GM18526 (cell line): Measurements from ENCODE around the gene NRIP2.

ENCODE experiments used
- POLR2A ChIP-seq: IDR thresholded peaks from 3 replicates; pipeline ENCODE4 v1.6.1; 2011; ENCODE audit not compliant: insufficient read length; ENCODE audit errors: extremely low read depth

The NRIP2 gene

DNA sequence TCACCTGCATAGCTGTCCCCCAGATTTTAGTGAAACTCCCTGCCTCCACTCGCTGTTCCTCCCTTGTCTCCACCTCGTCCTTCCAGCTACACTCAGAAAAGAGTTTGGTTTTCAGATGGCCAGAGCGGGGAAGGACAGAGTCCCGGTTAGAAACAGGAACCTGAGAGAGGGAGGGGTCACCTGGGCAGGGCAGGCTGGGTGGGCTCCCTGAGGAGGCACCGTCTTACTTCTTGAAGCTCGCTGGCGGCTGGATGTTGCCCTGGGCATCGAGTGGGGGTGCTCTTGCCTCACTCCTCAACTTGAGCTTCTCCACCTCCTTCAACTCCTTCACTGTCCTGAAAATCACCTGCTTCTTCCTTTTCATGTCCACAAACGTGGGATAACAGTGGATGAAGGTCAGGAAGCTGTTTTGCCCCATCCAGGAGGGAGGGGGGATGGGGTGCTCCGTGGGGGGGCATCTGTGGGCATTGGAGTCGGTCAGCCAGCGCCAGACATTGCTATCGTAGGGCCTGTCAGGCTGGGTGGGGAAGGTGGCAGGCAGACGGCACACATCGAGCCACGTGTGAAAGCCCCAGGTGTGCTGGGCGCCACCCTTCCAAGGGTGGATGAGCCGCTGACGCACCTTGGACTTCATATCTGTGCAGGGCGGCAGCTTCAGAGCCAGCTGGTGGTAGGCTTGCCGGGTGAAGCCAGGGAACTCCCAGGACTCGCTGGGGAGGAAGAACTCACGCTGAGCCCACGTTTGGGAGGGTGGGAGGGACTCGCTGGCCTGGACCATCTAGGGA is 20.0 kb upstream of the NRIP2 start:
- TF ChIP-seq POLR2A = no peak

- TF ChIP-seq POLR2A = no peak
Observed at GRCh38 chr12:2853626-2854025, 18.8 kb upstream of the NRIP2 start.

- no peak for TF ChIP-seq POLR2A
Observed at GRCh38 chr12:2851931-2852330, 17.1 kb upstream of the NRIP2 start.

- no peak for TF ChIP-seq POLR2A
Observed at GRCh38 chr12:2845280-2845679, 10.4 kb upstream of the NRIP2 start.

DNA sequence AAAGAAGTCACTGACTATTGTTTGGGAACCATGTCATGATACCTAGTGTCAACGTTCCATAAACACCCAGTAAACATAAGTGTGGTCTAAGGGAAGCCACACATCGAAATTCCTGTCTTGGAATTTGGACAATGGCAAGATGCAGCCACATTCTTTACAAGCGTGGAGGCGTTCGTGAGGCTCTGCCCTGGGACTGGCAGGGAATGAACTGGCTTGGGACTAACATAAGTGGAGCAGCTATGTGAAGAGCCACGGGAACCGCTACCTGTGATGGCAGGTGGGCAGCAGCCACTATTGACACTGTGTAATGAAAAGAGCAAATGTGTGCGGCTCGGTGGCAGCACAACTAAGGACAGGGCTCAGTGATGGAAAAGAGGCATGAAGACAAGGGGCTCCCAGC is 10.0 kb upstream of the NRIP2 start:
- no peak for TF ChIP-seq POLR2A

GRCh38 chr12:2842948-2843347 is 8.1 kb upstream of the NRIP2 start:
- TF ChIP-seq POLR2A = no peak

DNA sequence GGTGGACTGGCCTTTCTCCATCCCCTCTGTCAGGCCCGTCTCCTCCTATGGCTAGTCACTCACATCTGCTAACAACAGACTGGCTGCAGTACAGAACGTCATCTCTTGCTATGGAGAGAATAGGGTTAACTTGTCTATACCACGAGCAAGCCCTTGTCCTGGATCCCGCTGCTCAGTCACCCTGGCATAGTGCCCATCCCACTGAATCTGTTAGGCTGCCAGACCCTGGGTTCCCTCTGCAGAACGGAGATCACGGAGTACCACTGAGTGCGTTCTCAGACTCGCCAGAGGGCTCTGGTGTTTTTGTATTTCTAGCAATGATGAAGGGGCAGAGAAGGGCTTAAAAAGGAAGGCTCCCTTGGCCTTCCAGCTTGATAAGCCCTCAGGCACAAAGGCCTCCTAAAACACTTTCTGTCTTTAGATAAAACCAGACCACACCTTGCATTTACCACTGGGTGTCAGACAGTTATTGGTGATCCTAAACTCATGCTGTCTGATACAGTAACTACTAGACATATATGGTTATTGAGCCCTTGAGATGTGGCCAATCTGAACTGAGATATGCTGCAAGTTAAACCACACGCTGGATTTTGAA is 6.3 kb upstream of the NRIP2 start:
- TF ChIP-seq POLR2A = no peak

- no peak for TF ChIP-seq POLR2A
Observed at GRCh38 chr12:2836574-2836973, 1.7 kb upstream of the NRIP2 start.

DNA sequence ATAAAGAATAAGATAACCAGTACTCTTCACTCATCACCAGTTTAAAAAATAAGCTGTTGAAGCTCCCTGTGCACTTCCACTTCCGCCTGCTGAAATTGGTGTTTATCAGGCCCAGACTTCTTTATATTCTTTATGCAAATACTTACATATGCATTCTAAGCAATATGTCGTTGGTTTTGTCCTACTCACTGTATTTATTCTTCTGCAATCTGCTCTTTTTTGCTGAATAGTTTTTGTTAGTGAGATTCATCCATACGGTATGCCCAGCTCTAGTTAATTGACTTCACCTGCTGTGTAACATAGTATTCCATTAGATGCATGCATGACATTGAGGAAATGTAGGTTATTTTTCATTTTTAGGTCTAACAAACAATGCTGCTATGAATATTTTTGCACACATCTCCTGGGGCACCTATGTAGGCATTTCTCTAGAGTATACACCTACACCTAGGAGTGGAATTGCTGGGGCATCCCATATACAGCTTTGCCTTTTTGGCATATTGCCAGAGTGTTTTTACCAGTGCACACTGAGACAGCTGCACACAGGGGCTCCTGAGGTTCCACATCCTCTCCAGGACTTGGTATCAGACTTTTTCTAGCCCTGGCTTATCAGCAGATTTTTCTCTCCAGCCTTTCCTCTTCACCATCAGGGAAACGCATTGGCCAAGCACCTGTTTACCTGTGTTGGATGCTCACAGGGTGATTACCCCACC is 1.0 kb upstream of the NRIP2 start:
- TF ChIP-seq POLR2A = no peak

DNA sequence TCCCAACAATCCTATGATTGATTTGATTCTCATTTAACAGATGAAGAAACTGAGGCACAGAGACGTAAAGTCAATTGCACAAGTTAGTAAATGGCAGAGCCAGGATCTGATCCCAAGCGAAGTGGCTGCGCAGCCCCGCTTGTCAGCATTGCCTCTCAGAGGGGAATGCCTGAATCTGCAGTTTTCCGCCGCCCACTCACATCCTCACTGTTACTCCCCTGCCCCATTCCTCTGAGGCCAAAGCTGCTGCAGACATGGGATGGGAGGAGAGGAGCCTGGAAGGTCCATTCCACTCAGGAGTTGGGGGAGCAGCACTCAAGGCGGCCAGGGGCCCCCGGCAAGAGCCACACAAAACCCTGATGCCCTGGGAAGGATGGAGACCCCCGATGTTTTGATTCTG is 1.0 kb downstream of the NRIP2 start:
- no peak for TF ChIP-seq POLR2A

DNA sequence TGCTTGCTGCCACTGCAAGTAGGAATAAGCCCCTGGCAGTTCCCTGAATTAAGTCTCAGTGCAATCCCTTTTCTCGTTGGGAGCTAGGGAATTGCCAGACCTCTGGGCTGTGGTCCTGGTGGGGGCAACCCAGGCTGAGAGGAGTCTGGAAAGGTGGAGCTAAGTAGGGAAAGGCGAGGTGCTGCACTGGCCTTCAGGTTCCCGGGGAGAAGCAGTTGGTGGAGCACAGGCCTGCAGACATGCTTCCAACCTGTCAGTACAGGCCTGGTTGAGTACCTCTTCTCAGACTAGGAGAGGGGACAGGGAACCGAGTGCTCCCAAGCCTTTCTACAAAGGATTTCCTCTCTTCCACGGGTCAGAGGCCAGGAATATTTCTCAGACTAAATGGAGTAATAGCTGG is 1.5 kb downstream of the NRIP2 start:
- TF ChIP-seq POLR2A = no peak

DNA sequence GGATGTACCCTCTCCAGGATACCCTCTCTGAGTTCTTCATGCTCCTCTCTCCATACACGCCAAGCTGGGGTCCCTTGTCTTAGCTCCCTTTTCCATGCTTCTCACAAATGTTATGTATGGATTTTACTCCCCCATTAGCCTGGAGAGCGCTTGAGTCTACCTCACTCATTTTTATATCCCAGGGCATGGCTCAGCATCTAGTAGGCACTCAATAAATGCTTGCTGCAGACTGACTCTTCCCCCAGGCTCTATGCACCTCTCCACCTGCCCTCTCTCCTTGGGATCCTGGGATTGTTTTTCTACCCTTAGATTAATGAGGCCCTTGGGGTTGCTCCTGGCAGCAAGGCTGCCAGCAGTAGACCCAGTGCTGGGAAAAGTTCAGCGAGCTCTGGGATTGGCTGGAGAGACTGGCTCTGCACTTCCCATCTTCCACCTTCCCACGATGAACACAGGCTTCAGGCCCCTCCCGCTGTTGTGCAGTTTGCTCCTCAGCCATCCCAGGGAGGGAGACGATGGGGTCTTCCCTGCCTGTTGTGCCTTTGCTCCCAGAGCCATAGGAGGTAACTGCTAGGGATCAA is 2.2 kb downstream of the NRIP2 start:
- TF ChIP-seq POLR2A = no peak

DNA sequence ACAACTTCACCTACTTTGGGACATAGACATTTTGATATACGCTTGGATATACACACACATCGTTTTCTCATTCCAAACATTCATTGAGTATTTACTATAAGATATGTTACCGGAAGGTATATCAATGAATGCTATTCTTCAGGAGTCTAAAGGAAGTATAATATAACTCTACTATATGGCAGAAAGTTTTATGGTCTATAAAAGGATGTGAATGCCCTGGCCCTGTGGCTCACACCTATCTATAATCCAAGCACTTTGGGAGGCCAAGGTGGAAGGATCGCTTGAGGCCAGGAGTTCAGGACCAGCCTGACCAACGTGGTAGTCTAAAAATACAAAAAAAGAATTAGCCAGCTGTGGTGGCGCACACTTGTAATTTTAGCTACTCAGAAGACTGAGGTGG is 5.6 kb downstream of the NRIP2 start:
- TF ChIP-seq POLR2A = no peak

DNA sequence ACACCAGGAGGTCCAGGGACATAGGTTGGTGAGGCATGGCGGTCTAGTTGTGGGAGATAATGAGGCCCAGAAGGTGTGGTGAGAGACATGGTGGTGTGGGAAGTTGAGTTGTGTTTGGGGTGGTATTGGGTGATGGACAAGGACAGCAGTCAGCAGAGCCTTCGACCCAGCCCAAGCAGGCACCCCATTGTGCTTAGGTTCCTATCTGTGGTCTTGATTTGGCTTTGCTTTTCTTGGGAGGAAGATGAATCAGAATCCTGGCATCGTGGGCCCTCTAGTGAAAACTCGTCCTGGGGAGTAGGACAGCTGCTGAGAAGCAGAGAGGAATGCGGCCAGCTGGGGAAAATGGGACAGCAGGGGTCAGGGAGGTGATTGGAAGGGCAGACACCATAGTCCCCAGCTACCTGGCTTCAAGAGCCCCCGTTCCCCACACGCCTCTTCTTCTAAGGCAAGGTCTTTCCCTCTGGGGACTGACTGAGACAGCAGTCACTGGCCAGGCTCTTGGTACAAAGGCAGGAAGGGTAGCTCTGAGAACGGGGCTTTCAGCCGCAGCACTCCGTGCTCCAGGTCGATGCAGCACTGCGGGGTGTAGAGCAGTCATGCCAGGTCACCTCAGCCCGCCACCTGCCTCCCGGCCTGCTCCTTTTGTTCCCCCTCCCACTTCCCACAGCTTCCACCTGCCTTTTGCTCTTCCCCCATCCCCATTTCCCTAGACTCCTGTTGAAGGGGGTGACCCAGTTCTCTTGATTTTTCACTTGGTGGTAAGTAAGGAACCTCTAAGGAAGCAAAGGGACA is 7.9 kb downstream of the NRIP2 start:
- TF ChIP-seq POLR2A = no peak

DNA sequence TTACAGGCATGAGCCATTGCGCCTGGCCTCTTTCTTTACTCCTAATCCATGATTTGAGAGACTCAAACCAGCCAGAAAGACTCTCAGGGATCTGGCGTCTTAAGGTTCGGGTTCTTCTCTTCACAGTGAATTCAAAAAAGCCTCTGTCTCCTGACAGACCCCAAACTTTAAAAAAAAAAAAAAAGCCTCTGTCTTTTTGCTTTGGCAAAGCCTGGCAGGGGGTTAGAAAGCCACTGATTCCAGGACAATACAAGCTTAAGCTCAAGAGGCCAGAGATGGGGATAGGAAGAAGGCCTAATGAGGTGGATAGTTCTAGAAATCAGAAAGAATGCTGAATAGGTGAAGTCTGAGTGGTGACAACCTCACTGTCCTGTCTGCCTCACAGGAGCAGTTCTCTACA is 8.8 kb downstream of the NRIP2 start:
- TF ChIP-seq POLR2A = no peak
